CD4-positive, CD25-positive, alpha-beta regulatory T cell (primary cell): Measurements from ENCODE around the gene SMIM44. TPM values are rescaled to one million over a fixed set of nuclear protein-coding genes. Genes with fewer than 3 reads are reported as not detected.
"Not testable (repeated sequence)": the region's sequence is repeated elsewhere in the genome, so short reads cannot be mapped to it uniquely, and the experiment has no call there.

ENCODE experiments used
- ATAC-seq, 2 donors: fragments of 150-1000 bp; cut with Tn5 transposase; one replicate each; pipeline ENCODE4 v1.10.0; 2021; ENCODE audit warnings: low read depth in 2 of 2, moderate number of reproducible peaks in 2 of 2, moderate library complexity in 1 of 2
- DNase-seq, 3 donors: peaks; one replicate each; pipeline versions ENCODE4 v3.0.0 to v3.0.0-alpha.2; 2012 to 2022; ENCODE audit warnings: mixed read lengths in 1 of 3
- H3K27ac ChIP-seq: one replicate; pipeline ENCODE4 v1.7.0; 2013; ENCODE audit warnings: mild to moderate bottlenecking, low read length; ENCODE audit not compliant: insufficient read depth, poor library complexity, severe bottlenecking
- H3K27me3 ChIP-seq: one replicate; pipeline ENCODE4 v1.7.0; 2013; ENCODE audit warnings: low read length; ENCODE audit not compliant: control insufficient read depth, insufficient read depth
- H3K36me3 ChIP-seq: one replicate; pipeline ENCODE4 v1.7.0; 2013; ENCODE audit warnings: mild to moderate bottlenecking, low read length, moderate library complexity; ENCODE audit not compliant: control insufficient read depth, insufficient read depth
- H3K4me1 ChIP-seq: 2 replicates; pipeline ENCODE4 v1.7.0; 2013; ENCODE audit warnings: mild to moderate bottlenecking, low read length; ENCODE audit not compliant: insufficient read depth, control insufficient read depth, poor library complexity, severe bottlenecking
- H3K4me3 ChIP-seq: one replicate; pipeline ENCODE4 v1.7.0; 2013; ENCODE audit warnings: low read depth, mild to moderate bottlenecking, low read length, moderate library complexity
- H3K9me3 ChIP-seq, 2 experiments: 1 replicate in 1 of 2; 2 replicates in 1 of 2; pipeline ENCODE4 v1.7.0; 2013; ENCODE audit warnings: low read length in 2 of 2, mild to moderate bottlenecking in 1 of 2, moderate library complexity in 1 of 2; ENCODE audit not compliant: control insufficient read depth in 2 of 2
- H3K27ac Mint-ChIP-seq, 3 donors: one replicate each; pipeline ENCODE4 v1.8.0; 2020 to 2022; ENCODE audit warnings: mild to moderate bottlenecking in 3 of 3, mixed read lengths in 3 of 3, moderate library complexity in 2 of 3
- H3K27me3 Mint-ChIP-seq: one replicate; pipeline ENCODE4 v1.8.0; 2022; ENCODE audit warnings: mild to moderate bottlenecking, mixed read lengths
- H3K36me3 Mint-ChIP-seq: one replicate; pipeline ENCODE4 v1.8.0; 2020; ENCODE audit warnings: mixed read lengths
- H3K4me1 Mint-ChIP-seq, 4 donors: one replicate each; pipeline ENCODE4 v1.8.0; 2020 to 2022; ENCODE audit warnings: mixed read lengths in 4 of 4, mild to moderate bottlenecking in 1 of 4
- H3K4me3 Mint-ChIP-seq, 4 donors: one replicate each; pipeline ENCODE4 v1.8.0; 2020 to 2022; ENCODE audit warnings: mild to moderate bottlenecking in 4 of 4, mixed read lengths in 4 of 4, moderate library complexity in 3 of 4
- H3K9me3 Mint-ChIP-seq, 7 donors: one replicate each; pipeline ENCODE4 v1.8.0; 2020 to 2022; ENCODE audit warnings: mixed read lengths in 7 of 7, mild to moderate bottlenecking in 3 of 7, moderate library complexity in 2 of 7
- polyA plus RNA-seq, 4 donors: library from polyadenylated mRNA; unstranded; fragments of 300-500 nt; fragmentation: Illumina TruSeq; gene quantifications; one replicate each; pipeline ENCODE4 v1.2.3, GENCODE V29; 2021
- total RNA-seq: library from RNA; stranded (reverse); gene quantifications from one replicate; pipeline ENCODE4 v1.2.3, GENCODE V29; 2022

The SMIM44 gene
- total and polyA plus RNA-seq, 5 donors from 2014 or later = not detected

DNA sequence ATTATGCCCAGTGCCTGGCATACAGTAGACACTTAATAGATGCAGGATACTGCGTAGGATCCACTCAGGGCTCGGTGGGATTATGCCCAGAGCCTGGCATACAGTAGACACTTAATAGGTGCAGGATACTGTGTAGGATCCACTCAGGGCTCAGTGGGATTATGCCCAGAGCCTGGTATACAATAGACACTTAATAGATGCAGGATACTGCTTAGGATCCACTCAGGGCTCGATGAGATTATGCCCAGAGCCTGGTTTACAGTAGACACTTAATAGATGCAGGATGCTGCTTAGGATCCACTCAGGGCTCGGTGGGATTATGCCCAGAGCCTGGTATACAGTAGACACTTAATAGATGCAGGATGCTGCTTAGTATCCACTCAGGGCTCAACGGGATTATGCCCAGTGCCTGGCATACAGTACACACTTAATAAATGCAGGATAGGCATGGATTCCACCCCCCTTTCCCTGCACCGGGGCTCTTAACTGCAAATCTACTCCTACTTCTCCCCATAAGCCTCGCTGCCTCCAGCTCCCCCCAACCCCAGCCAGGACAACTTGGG, 27.8 kb downstream of the SMIM44 start:
- Mint-ChIP-seq H3K36me3 (peaks cover 3% of the 10 kb centered on the region), H3K4me3 (no peak overlapping the region), H3K27ac (no peak overlapping the region), H3K9me3 (no peaks in the 10 kb centered on the region), H3K4me1 (no peaks in the 10 kb centered on the region), H3K27me3 (no peaks in the 10 kb centered on the region)
- no peak for ATAC-seq
- Histone ChIP-seq H3K9me3 (no peaks in the 10 kb centered on the region), H3K27ac (no peak overlapping the region), H3K4me1 (no peaks in the 10 kb centered on the region), H3K36me3 (peaks cover 8% of the 10 kb centered on the region), H3K4me3 (no peak overlapping the region), H3K27me3 (no peaks in the 10 kb centered on the region)
- no peak for DNase-seq

DNA sequence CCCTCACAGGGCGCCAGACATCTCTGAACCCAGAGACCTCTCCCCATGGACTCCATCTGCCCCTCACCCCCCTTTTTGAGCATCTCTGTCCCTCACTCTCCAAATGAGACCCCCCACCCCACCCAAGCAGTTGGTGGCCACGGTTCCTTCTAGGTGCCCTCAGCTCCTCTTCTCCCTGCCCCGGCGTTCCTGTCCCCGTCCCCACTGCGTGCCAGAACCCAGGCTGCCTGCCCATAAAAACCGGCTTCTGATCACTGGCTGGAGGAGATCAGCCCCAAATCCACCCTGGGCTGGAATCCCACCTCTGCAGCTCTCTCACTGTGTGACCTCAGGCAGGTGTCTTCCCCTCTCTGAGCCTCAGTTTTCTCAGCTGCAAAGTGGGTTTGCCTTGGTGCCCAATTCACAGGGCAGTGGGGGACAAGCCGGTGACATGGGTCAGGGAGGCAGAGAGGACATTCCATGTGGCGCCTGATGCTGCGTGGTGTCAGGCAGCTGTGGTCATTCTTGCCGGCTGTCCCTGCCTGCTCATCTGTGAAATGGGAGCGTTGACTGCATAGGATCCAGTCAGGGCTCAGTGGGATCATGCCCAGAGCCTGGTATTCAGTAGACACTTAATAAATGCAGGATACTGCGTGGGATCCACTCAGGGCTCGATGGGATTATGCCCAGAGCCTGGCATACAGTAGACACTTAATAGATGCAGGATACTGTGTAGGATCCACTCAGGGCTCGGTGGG, 28.4 kb downstream of the SMIM44 start:
- H3K36me3 Mint-ChIP-seq = peaks cover 3% of the 10 kb centered on the region
- H3K4me3 Mint-ChIP-seq = no peak overlapping the region
- H3K27me3 ChIP-seq = no peaks in the 10 kb centered on the region
- no peaks in the 10 kb centered on the region for H3K9me3 ChIP-seq
- DNase-seq (no peak), ATAC-seq (no peak)
- no peaks in the 10 kb centered on the region for H3K9me3 Mint-ChIP-seq
- H3K36me3 ChIP-seq = peaks cover 8% of the 10 kb centered on the region
- no peak overlapping the region for H3K4me3 ChIP-seq
- no peaks in the 10 kb centered on the region for H3K4me1 Mint-ChIP-seq
- H3K27ac ChIP-seq = no peak overlapping the region
- H3K27me3 Mint-ChIP-seq = no peaks in the 10 kb centered on the region
- H3K4me1 ChIP-seq = no peaks in the 10 kb centered on the region
- H3K27ac Mint-ChIP-seq = no peak overlapping the region

DNA sequence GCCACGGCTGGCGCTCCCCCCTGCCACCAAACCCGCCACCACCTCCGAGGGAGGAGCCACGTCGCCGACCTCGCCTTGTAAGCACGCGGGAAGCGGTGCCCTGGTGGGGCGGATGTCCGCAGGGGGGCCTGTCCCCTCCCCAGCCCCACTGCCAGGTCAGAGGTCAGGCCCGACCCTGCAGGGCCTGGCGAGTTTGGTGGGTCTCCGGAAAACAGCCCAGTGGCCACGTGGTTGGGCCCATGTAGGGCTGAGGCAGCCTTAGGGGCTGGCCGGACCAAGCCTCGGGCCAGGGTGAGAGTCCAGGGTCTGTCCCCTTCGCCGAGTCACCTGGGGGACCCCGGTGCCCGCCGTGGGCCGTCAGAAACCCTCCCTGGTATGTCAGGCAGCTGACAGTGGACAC, 29.4 kb downstream of the SMIM44 start:
- Mint-ChIP-seq H3K4me1 (no peaks in the 10 kb centered on the region), H3K36me3 (peaks cover 3% of the 10 kb centered on the region), H3K27me3 (no peaks in the 10 kb centered on the region), H3K9me3 (no peaks in the 10 kb centered on the region), H3K4me3 (no peak overlapping the region), H3K27ac (no peak overlapping the region)
- Histone ChIP-seq H3K4me3 (no peak overlapping the region), H3K27me3 (no peaks in the 10 kb centered on the region), H3K27ac (no peak overlapping the region), H3K9me3 (no peaks in the 10 kb centered on the region), H3K36me3 (peaks cover 11% of the 10 kb centered on the region), H3K4me1 (no peaks in the 10 kb centered on the region)
- ATAC-seq (no peak), DNase-seq (no peak)

DNA sequence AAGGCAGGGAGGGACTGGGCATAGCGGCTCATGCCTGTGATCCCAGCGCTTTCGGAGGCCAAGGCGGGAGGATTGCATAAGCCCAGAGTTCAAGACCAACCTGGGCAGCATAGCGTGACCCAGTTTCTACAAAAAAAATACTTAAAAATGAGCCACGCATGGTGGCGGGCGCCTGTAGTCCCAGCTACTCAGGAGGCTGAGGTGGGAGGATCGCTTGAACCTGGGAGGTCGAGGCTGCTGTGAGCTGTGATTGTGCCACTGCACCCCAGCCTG, 30.4 kb downstream of the SMIM44 start:
- not testable (repeated sequence) for H3K9me3 Mint-ChIP-seq, H3K9me3 ChIP-seq, H3K27me3 ChIP-seq, H3K27me3 Mint-ChIP-seq, H3K4me3 Mint-ChIP-seq, H3K36me3 Mint-ChIP-seq, ATAC-seq, H3K4me1 Mint-ChIP-seq, H3K4me1 ChIP-seq, H3K4me3 ChIP-seq, DNase-seq, H3K27ac Mint-ChIP-seq, H3K27ac ChIP-seq
- H3K36me3 ChIP-seq = peaks cover 11% of the 10 kb centered on the region

DNA sequence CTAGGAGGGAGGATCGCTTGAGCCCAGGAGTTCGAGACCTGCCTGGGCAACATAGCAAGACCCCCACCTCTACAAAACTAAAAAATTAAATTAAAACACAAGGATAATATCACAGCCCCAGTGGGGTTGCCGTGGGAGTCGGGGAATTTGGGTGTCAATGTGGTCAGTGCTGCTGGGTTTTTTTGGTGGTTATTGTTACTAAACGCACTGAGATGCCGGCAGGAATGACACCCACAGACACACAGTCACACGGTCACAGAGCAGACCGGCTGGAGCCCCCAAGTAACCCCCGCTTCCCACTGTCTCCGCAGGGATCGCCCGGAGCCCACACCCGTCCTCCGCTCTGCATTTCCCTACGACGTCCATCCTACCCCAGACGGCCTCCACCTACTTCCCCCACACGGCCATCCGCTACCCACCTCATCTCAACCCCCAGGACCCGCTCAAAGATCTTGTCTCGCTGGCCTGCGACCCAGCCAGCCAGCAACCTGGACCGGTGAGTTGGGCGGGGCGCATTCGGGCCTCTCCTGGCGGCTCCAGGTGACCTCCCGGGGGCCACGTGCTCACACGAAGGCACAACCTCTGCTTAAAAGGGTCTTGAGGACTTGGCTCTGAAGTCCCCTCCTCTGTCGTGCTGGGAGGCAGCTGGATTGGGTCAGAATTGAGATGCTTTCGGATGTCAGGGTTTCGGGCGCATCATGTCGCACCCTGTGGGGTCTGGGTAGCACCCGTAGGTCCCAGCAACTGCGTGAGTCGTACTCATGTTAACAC, 30.9 kb downstream of the SMIM44 start:
- H3K9me3 ChIP-seq = no peaks in the 10 kb centered on the region
- no peaks in the 10 kb centered on the region for H3K27me3 ChIP-seq
- H3K9me3 Mint-ChIP-seq = no peaks in the 10 kb centered on the region
- no peak overlapping the region for H3K4me3 Mint-ChIP-seq
- DNase-seq = no peak
- no peak overlapping the region for H3K4me3 ChIP-seq
- H3K4me1 ChIP-seq = no peaks in the 10 kb centered on the region
- H3K36me3 ChIP-seq = peaks cover 11% of the 10 kb centered on the region
- no peak overlapping the region for H3K27ac Mint-ChIP-seq
- H3K36me3 Mint-ChIP-seq = peaks cover 3% of the 10 kb centered on the region
- H3K27ac ChIP-seq = no peak overlapping the region
- H3K4me1 Mint-ChIP-seq = no peaks in the 10 kb centered on the region
- H3K27me3 Mint-ChIP-seq = no peaks in the 10 kb centered on the region
- no peak for ATAC-seq

DNA sequence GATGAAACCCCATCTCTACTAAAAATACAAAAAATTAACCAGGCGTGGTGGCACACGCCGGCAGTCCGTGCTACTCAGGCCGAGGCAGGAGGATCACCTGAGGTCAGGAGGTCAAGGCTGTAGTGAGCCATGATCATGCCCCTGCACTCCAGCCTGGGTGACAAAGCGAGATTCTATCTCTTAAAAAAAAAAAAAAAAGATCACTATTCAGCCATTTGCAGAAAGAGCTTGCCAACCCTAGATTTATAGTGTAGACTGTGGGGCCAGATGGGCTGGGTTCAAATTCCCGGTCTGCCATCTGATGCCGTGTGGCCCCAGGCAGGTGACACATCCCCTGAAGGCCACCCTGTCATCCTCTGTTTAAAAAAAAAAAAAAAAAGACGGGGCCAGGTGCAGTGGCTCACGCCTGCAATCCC, 31.8 kb downstream of the SMIM44 start:
- Histone ChIP-seq H3K4me1 (no peaks in the 10 kb centered on the region), H3K36me3 (peaks cover 11% of the 10 kb centered on the region), H3K27me3 (no peaks in the 10 kb centered on the region), H3K9me3 (no peaks in the 10 kb centered on the region), H3K27ac (no peak overlapping the region), H3K4me3 (no peak overlapping the region)
- H3K27ac Mint-ChIP-seq = no peak overlapping the region
- H3K4me1 Mint-ChIP-seq = no peaks in the 10 kb centered on the region
- no peaks in the 10 kb centered on the region for H3K9me3 Mint-ChIP-seq
- H3K36me3 Mint-ChIP-seq = peaks cover 3% of the 10 kb centered on the region
- H3K4me3 Mint-ChIP-seq = no peak overlapping the region
- no peak for ATAC-seq
- DNase-seq = no peak
- no peaks in the 10 kb centered on the region for H3K27me3 Mint-ChIP-seq

DNA sequence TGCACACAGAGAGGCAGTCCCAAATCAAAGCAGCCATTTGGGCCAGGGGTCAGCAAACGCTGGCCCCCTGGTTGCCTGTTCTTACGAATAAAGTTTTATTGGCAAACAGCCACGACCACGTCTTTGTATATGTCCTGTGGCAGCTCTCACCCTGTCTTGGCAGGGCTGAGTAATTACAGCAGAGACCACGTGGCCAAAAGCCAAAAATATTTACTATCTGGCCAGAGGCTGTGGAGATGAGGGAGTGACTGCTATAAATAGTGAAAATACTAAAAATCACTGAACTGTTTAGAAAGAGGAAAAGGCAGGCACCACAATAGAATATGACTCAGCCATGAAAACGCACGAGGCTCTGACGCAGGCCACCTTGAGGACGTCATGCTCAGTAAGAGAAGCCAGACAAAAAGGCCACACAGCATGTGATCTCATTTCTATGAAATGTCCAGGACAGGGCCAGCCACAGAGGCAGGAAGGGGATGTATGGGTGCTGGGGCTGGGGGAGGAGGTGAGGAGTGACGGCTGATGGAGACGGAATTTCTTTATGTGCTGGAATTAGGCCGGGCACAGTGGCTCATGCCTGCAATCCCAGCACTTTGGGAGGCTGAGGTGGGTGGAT, 32.3 kb downstream of the SMIM44 start:
- Histone ChIP-seq H3K4me3 (no peak overlapping the region), H3K9me3 (no peaks in the 10 kb centered on the region), H3K27me3 (no peaks in the 10 kb centered on the region), H3K36me3 (peaks cover 11% of the 10 kb centered on the region), H3K27ac (no peak overlapping the region), H3K4me1 (no peaks in the 10 kb centered on the region)
- H3K9me3 Mint-ChIP-seq = no peaks in the 10 kb centered on the region
- no peaks in the 10 kb centered on the region for H3K27me3 Mint-ChIP-seq
- ATAC-seq (no peak), DNase-seq (no peak)
- H3K36me3 Mint-ChIP-seq = peaks cover 3% of the 10 kb centered on the region
- H3K4me1 Mint-ChIP-seq = no peaks in the 10 kb centered on the region
- no peak overlapping the region for H3K27ac Mint-ChIP-seq
- no peak overlapping the region for H3K4me3 Mint-ChIP-seq
